WTC11 (cell line): ENCODE results near the gene ANKRD33.

Experiments used
- ATF3 ChIP-seq: sonication (generic); formaldehyde crosslinking; conservative IDR thresholded peaks from 2 replicates; pipeline ENCODE4 v1.8.1; 2022; ENCODE audit warnings: mild to moderate bottlenecking, missing genetic modification reagents
- CTCF ChIP-seq: fragments of 200-600 bp; IDR thresholded peaks from 2 replicates; pipeline ENCODE4 v1.8.0; 2022; ENCODE audit warnings: antibody characterized with exemption
- MAX ChIP-seq: sonication (generic); formaldehyde crosslinking; IDR thresholded peaks from 2 replicates; pipeline ENCODE4 v1.8.0; 2022; ENCODE audit warnings: mild to moderate bottlenecking, missing genetic modification reagents
- MXD4 ChIP-seq: fragments of 250-450 bp; sonication (Bioruptor Pico); IDR thresholded peaks from 2 replicates; pipeline ENCODE4 v1.8.0; 2021; ENCODE audit warnings: mild to moderate bottlenecking, moderate library complexity, borderline replicate concordance
- NFYB ChIP-seq: sonication (generic); formaldehyde crosslinking; conservative IDR thresholded peaks from 2 replicates; pipeline ENCODE4 v1.8.0; 2022; ENCODE audit warnings: low read depth, missing genetic modification reagents
- RORB ChIP-seq: fragments of 250-450 bp; sonication (Bioruptor Pico); IDR thresholded peaks from 2 replicates; pipeline ENCODE4 v1.9.0; 2021; ENCODE audit warnings: mild to moderate bottlenecking
- SP1 ChIP-seq: sonication (generic); formaldehyde crosslinking; conservative IDR thresholded peaks from 2 replicates; pipeline ENCODE4 v1.8.1; 2022; ENCODE audit warnings: missing genetic modification reagents
- ZNF416 ChIP-seq: fragments of 250-450 bp; sonication (Bioruptor Pico); IDR thresholded peaks from 2 replicates; pipeline ENCODE4 v1.9.0; 2021; ENCODE audit warnings: mild to moderate bottlenecking, inconsistent platforms
- TF ChIP-seq, protein P1 (sequence below): sonication (generic); formaldehyde crosslinking; IDR thresholded peaks from 2 replicates; pipeline ENCODE4 v1.8.1; 2023; ENCODE audit warnings: mild to moderate bottlenecking, missing genetic modification reagents, moderate library complexity

GRCh38 chr12:51848841-51849735 lies 38.8 kb upstream of the ANKRD33 start:
- TF ChIP-seq ZNF416 (CRISPR knock-in tag) (no peak), MAX (CRISPR knock-in tag) (no peak), SP1 (CRISPR knock-in tag) (0 out of 2 replicates have a peak, but pooled peaks have one; percentile 29), CTCF (no peak), ATF3 (CRISPR knock-in tag) (no peak), NFYB (CRISPR knock-in tag) (no peak), RORB (CRISPR knock-in tag) (no peak), MXD4 (CRISPR knock-in tag) (no peak)
- TF ChIP-seq, protein P1, sequence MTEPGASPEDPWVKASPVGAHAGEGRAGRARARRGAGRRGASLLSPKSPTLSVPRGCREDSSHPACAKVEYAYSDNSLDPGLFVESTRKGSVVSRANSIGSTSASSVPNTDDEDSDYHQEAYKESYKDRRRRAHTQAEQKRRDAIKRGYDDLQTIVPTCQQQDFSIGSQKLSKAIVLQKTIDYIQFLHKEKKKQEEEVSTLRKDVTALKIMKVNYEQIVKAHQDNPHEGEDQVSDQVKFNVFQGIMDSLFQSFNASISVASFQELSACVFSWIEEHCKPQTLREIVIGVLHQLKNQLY = no peak
